GM12878 (cell line): ENCODE data around the gene PRKCB. TPM values are rescaled to one million over a fixed set of nuclear protein-coding genes. Genes with fewer than 3 reads are reported as not detected.

Source experiments
- ATAC-seq: fragments of 200-7000 bp; cut with Tn5 transposase; 3 replicates; pipeline ENCODE4 v1.9.1; 2020; ENCODE audit warnings: mild to moderate bottlenecking, moderate library complexity
- BruUV-seq: library from RNA; stranded (reverse); fragments of 400-500 nt; replicated peaks from 2 replicates; lab custom pipeline; 2021; lab: Mats Ljungman, UMichigan
- CTCF ChIA-PET: fragments of 300-600 bp; sonication (Branson Sonifier 250); formaldehyde crosslinking; extraction: SDS; loops from one replicate; lab custom pipeline; 2021; ENCODE audit warnings: inconsistent platforms; lab: Yijun Ruan, JAX
- POLR2A ChIA-PET: fragments of 350-600 bp; formaldehyde crosslinking; extraction: SDS; loops from one replicate; lab custom pipeline; 2021; ENCODE audit warnings: inconsistent platforms; lab: Charles Lee
- RAD21 ChIA-PET: fragments of 300-600 bp; sonication (Branson Sonifier 250); formaldehyde crosslinking; loops from one replicate; lab custom pipeline; 2023; ENCODE audit warnings: antibody characterized with exemption; ENCODE audit not compliant: unreplicated experiment; lab: Charles Lee
- SMC1A ChIA-PET: fragments of 300-600 bp; sonication (Branson Sonifier 250); formaldehyde crosslinking; loops from one replicate; lab custom pipeline; 2023; ENCODE audit not compliant: unreplicated experiment, uncharacterized antibody; lab: Charles Lee
- DNase-seq: peaks from one replicate; pipeline ENCODE4 v3.0.0-alpha.2; 2011; ENCODE audit warnings: low read depth, low spot score
- FAIRE-seq: peaks from 3 replicates; lab custom pipeline; 2011; peaks lifted over from hg19 to GRCh38; lab: Jason Lieb, UNC
- H2AFZ ChIP-seq: 2 replicates; pipeline ENCODE4 v1.6.0; 2011; ENCODE audit warnings: low read depth, low read length, control low read depth; ENCODE audit not compliant: control insufficient read depth
- H3K27ac ChIP-seq: 2 replicates; pipeline ENCODE4 v1.5.1; 2011; ENCODE audit warnings: control low read depth; ENCODE audit not compliant: control insufficient read depth, insufficient read depth
- H3K27me3 ChIP-seq, 2 experiments: replicated peaks in 1 of 2; 2 replicates each; pipeline versions ENCODE4 v1.6.0 to v1.6.1; 2011; ENCODE audit warnings: low read length in 1 of 2; ENCODE audit not compliant: control insufficient read depth in 2 of 2, insufficient read depth in 2 of 2
- H3K36me3 ChIP-seq, 2 experiments: 2 replicates each; pipeline ENCODE4 v1.5.1; 2011; ENCODE audit warnings: low read length in 1 of 2; ENCODE audit not compliant: control insufficient read depth in 2 of 2, insufficient read depth in 2 of 2
- H3K4me1 ChIP-seq: 2 replicates; pipeline ENCODE4 v1.6.1; 2011; ENCODE audit warnings: mild to moderate bottlenecking, low read length, moderate library complexity, mixed read lengths; ENCODE audit not compliant: control insufficient read depth, insufficient read depth
- H3K4me2 ChIP-seq: 2 replicates; pipeline ENCODE4 v1.6.0; 2011; ENCODE audit warnings: control low read depth; ENCODE audit not compliant: control insufficient read depth, insufficient read depth
- H3K4me3 ChIP-seq: fragments of 200-600 bp; sonication (generic); 2 replicates; pipeline ENCODE4 v1.5.1; 2016
- H3K79me2 ChIP-seq: 2 replicates; pipeline ENCODE4 v1.6.0; 2011; ENCODE audit warnings: low read length; ENCODE audit not compliant: control insufficient read depth, insufficient read depth
- H3K9ac ChIP-seq: 2 replicates; pipeline ENCODE4 v1.8.0; 2011; ENCODE audit warnings: low read length, control low read depth, mixed read lengths; ENCODE audit not compliant: control insufficient read depth, insufficient read depth
- H3K9me3 ChIP-seq: replicated peaks from 3 replicates; pipeline ENCODE4 v1.5.1; 2011; ENCODE audit warnings: mild to moderate bottlenecking, low read length; ENCODE audit not compliant: control insufficient read depth, insufficient read depth
- H4K20me1 ChIP-seq: 2 replicates; pipeline ENCODE4 v1.6.0; 2011; ENCODE audit not compliant: control insufficient read depth, insufficient read depth
- BCL3 ChIP-seq: IDR thresholded peaks from 2 replicates; pipeline ENCODE4 v1.6.1; 2011; ENCODE audit warnings: borderline replicate concordance, low read depth, mild to moderate bottlenecking, moderate library complexity, low read length; ENCODE audit not compliant: insufficient read depth, poor library complexity, severe bottlenecking
- DPF2 ChIP-seq: fragments of 450-650 bp; IDR thresholded peaks from 2 replicates; pipeline ENCODE4 v1.6.1; 2017; ENCODE audit warnings: mild to moderate bottlenecking
- MYC ChIP-seq: IDR thresholded peaks from 2 replicates; pipeline ENCODE4 v1.6.1; 2011; ENCODE audit warnings: mild to moderate bottlenecking, low read length, moderate library complexity, inconsistent platforms; ENCODE audit not compliant: insufficient read depth, insufficient replicate concordance, insufficient read length, severe bottlenecking
- PBX3 ChIP-seq: IDR thresholded peaks from 2 replicates; pipeline ENCODE4 v1.6.1; 2011; ENCODE audit warnings: mild to moderate bottlenecking, low read depth, low read length, moderate library complexity; ENCODE audit not compliant: insufficient replicate concordance
- SUPT20H ChIP-seq: IDR thresholded peaks from 2 replicates; pipeline ENCODE4 v1.6.1; 2011; ENCODE audit warnings: low read depth, mild to moderate bottlenecking, low read length, moderate library complexity, borderline replicate concordance; ENCODE audit not compliant: control insufficient read depth
- ZNF217 ChIP-seq: fragments of 450-650 bp; IDR thresholded peaks from 2 replicates; pipeline ENCODE4 v1.6.1; 2017; ENCODE audit warnings: antibody characterized with exemption, mild to moderate bottlenecking
- WGBS: methylation state at CpG from one replicate; pipeline ENCODE4 v1.1.6; 2016; ENCODE audit warnings: low lambda C conversion rate; ENCODE audit not compliant: insufficient replicate concordance, insufficient coverage; ENCODE audit errors: missing lambda C conversion rate; 5-methylcytosine and 5-hydroxymethylcytosine counted together
- in situ Hi-C: fragments of 300-500 bp; cut with MboI; formaldehyde crosslinking; loops from 9 replicates; pipeline ENCODE4 v1.14.3; 2018; ENCODE audit warnings: mixed read lengths
- intact Hi-C: fragments of 100-400 bp; cut with micrococcal nuclease; formaldehyde crosslinking; loops from one replicate; pipeline ENCODE4 v1.14.2; 2022; ENCODE audit not compliant: unreplicated experiment
- polyA plus RNA-seq, 11 experiments: library from polyadenylated mRNA; depleted of rRNA in 4 of 11; unstranded in 6 of 11; stranded (reverse) in 5 of 11; fragments of >200 nt; fragmentation: Nextera tagmentation in 4 of 11; fragmentation: Illumina TruSeq in 1 of 11; extraction: Ambion mirVana in 4 of 11; extraction: Trizol in 1 of 11; gene quantifications; 1 replicate in 1 of 11; 2 replicates in 10 of 11; pipeline versions ENCODE4 v1.2.1 to v1.2.3, GENCODE V29; 2011 to 2016; ENCODE audit warnings: inconsistent platforms in 2 of 11, missing spikeins in 2 of 11, low read depth in 1 of 11
- total RNA-seq, 4 experiments: library from RNA; depleted of rRNA in 3 of 4; stranded (reverse); fragments of >200 nt in 3 of 4; fragmentation: Illumina TruSeq in 1 of 4; extraction: Trizol in 1 of 4; gene quantifications; 2 replicates each; pipeline versions ENCODE4 v1.2.1 to v1.2.3, GENCODE V29; 2013 to 2021
- TF ChIP-seq, protein P1 (sequence below): IDR thresholded peaks from 2 replicates; pipeline ENCODE4 v1.6.1; 2011; ENCODE audit warnings: borderline replicate concordance, low read depth, mild to moderate bottlenecking, moderate library complexity, mixed read lengths, low read length; ENCODE audit not compliant: insufficient read depth; ENCODE audit errors: extremely low read length
- TF ChIP-seq, protein P2 (sequence below), 3 experiments: IDR thresholded peaks in 2 of 3; conservative IDR thresholded peaks in 1 of 3; 2 replicates each; pipeline ENCODE4 v1.5.1; 2011; ENCODE audit warnings: low read depth in 3 of 3, low read length in 3 of 3, mild to moderate bottlenecking in 3 of 3, control low read depth in 2 of 3, moderate library complexity in 2 of 3, inconsistent platforms in 1 of 3, mixed read lengths in 1 of 3; ENCODE audit not compliant: control insufficient read depth in 2 of 3, insufficient read depth in 1 of 3; ENCODE audit errors: extremely low read depth in 1 of 3

Gene PRKCB
- total and polyA plus RNA-seq, 10 of the 15 experiments (the other 5 are each of a cell fraction or from before 2014, with no cell fraction given) = 21.4 to 158 (median 97.3) TPM

GRCh38 chr16:24135624-24136565 is 300.1 kb downstream of the PRKCB start:
- no peaks in the 10 kb centered on the region for H3K79me2 ChIP-seq
- SMC1A ChIA-PET = interaction anchor here (0.7 kb wide), 1 partner anchor 14 kb away, joined by 4 read pairs; no protein-coding TSS in a partner anchor
- H3K9me3 ChIP-seq = no peaks in the 10 kb centered on the region
- CTCF ChIA-PET = no interaction called here
- ATAC-seq (no peak), DNase-seq (no peak), FAIRE-seq (no peak)
- 91% methylated on average over 8 of the region's 9 CpGs for WGBS
- TF ChIP-seq, protein P1, sequence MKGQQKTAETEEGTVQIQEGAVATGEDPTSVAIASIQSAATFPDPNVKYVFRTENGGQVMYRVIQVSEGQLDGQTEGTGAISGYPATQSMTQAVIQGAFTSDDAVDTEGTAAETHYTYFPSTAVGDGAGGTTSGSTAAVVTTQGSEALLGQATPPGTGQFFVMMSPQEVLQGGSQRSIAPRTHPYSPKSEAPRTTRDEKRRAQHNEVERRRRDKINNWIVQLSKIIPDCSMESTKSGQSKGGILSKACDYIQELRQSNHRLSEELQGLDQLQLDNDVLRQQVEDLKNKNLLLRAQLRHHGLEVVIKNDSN = no peak
- no peak for TF ChIP-seq MYC
- no peak for TF ChIP-seq DPF2
- no peak overlapping the region for H3K4me2 ChIP-seq
- H3K27me3 ChIP-seq = no peaks in the 10 kb centered on the region
- peaks cover 4 to 6% of the 10 kb centered on the region in 2 experiments; a peak in 3 of 4 replicates for H3K36me3 ChIP-seq
- H3K4me3 ChIP-seq = no peak overlapping the region
- no peaks in the 10 kb centered on the region; the same call in 1 of the 2 replicates for H4K20me1 ChIP-seq
- no peak overlapping the region for H3K9ac ChIP-seq
- H3K27ac ChIP-seq = no peak overlapping the region
- in situ Hi-C loops = no loop called here
- intact Hi-C loops = no loop called here
- no peaks in the 10 kb centered on the region for H3K4me1 ChIP-seq
- BruUV-seq = no TSS peak
- POLR2A ChIA-PET = no interaction called here
- H2AFZ ChIP-seq = no peak overlapping the region
- RAD21 ChIA-PET = no interaction called here

GRCh38 chr16:24138024-24138423 is 302.2 kb downstream of the PRKCB start:
- SMC1A ChIA-PET = no interaction called here
- ATAC-seq (no peak), FAIRE-seq (no peak), DNase-seq (no peak)
- no peaks in the 10 kb centered on the region for H3K9me3 ChIP-seq
- in situ Hi-C loops = no loop called here
- WGBS = 93% methylated on average over 2 of the region's 2 CpGs
- RAD21 ChIA-PET = no interaction called here
- no peak overlapping the region for H2AFZ ChIP-seq
- H3K4me2 ChIP-seq = no peak overlapping the region
- H3K9ac ChIP-seq = no peak overlapping the region
- no peaks in the 10 kb centered on the region; the same call in none of the 2 replicates for H4K20me1 ChIP-seq
- peaks cover 7 to 16% of the 10 kb centered on the region in 2 experiments; a peak in 3 of 4 replicates for H3K36me3 ChIP-seq
- intact Hi-C loops = no loop called here
- no peak overlapping the region for H3K27ac ChIP-seq
- no peak overlapping the region for H3K4me3 ChIP-seq
- H3K4me1 ChIP-seq = no peaks in the 10 kb centered on the region
- no TSS peak for BruUV-seq
- H3K27me3 ChIP-seq = no peaks in the 10 kb centered on the region
- POLR2A ChIA-PET = no interaction called here
- CTCF ChIA-PET = no interaction called here
- H3K79me2 ChIP-seq = no peaks in the 10 kb centered on the region
- TF ChIP-seq SUPT20H = no peak
- no peak for TF ChIP-seq BCL3
- no peak for TF ChIP-seq ZNF217
- TF ChIP-seq PBX3 = no peak
- TF ChIP-seq, protein P2, sequence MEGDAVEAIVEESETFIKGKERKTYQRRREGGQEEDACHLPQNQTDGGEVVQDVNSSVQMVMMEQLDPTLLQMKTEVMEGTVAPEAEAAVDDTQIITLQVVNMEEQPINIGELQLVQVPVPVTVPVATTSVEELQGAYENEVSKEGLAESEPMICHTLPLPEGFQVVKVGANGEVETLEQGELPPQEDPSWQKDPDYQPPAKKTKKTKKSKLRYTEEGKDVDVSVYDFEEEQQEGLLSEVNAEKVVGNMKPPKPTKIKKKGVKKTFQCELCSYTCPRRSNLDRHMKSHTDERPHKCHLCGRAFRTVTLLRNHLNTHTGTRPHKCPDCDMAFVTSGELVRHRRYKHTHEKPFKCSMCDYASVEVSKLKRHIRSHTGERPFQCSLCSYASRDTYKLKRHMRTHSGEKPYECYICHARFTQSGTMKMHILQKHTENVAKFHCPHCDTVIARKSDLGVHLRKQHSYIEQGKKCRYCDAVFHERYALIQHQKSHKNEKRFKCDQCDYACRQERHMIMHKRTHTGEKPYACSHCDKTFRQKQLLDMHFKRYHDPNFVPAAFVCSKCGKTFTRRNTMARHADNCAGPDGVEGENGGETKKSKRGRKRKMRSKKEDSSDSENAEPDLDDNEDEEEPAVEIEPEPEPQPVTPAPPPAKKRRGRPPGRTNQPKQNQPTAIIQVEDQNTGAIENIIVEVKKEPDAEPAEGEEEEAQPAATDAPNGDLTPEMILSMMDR (IDR thresholded peaks at IDR 0.05 in 2 of 3, conservative IDR thresholded peaks at IDR 0.05 in 1 of 3; ENCODE audit: control insufficient read depth in 2 of 3, extremely low read depth in 1 of 3, insufficient read depth in 1 of 3, low read depth in 3 of 3, low read length in 3 of 3) = no peak
